ENCODE data around the gene LHFPL2. TPM values are rescaled to one million over a fixed set of nuclear protein-coding genes. Genes with fewer than 3 reads are reported as not detected.
A peak's percentile ranks its signal among the peaks of the same experiment; 100 is the strongest.

The LHFPL2 gene
- total and polyA plus RNA-seq, 2 experiments from 2014 or later: 10.6 to 50.8 TPM

DNA sequence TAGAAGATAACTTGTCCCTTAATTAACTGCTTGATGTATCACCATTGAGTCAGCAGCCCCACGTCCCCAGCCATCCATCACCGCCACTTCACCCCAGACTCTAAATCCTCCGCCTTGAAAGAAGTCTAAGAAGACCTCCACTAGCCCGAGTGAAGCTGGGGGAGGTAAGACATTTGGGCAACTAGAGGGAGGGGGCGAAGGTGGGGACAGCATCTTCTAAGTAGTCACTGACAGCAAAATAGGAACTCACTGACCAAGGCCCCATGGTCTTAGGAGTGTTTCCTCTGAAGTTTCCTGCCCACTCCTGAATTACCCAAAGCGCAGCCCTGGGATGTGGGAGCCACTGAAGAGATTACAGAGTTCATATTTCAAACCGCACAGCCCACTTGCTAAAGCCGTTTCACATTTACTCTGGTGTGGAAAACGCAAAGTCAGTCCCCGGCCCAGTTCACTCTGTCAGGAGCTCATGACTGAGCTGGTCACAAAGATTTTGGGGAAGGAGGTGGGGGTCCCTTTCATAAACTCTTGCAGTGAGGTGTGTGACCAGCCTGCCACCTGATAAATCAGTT lies 107.4 kb downstream of the LHFPL2 start:
- peak overlapping the region; percentile 34 for H3K27ac Mint-ChIP-seq
- Histone ChIP-seq H4K20me1 (replicated peaks; ENCODE audit: insufficient read depth) (peaks cover 3% of the 10 kb centered on the region; the same call in 1 of the 2 replicates), H3K4me3 (no peak overlapping the region), H3K27ac (ENCODE audit: low read depth) (0 out of 2 replicates have a peak overlapping the region, but pooled peaks have one; percentile 39), H3K9me2 (ENCODE audit: insufficient read depth) (no peaks in the 10 kb centered on the region), H3K4me2 (no peak overlapping the region), H2AFZ (no peak overlapping the region), H3K27me3 (ENCODE audit: insufficient read depth) (no peaks in the 10 kb centered on the region), H3K79me2 (replicated peaks; ENCODE audit: insufficient read depth) (peaks cover 15% of the 10 kb centered on the region), H3F3A (replicated peaks; ENCODE audit: low read depth) (0 out of 2 replicates have a peak, but pooled peaks cover 4% of the 10 kb centered on the region), H3K4me1 (ENCODE audit: insufficient read depth) (peaks cover 16% of the 10 kb centered on the region), H3K36me3 (ENCODE audit: insufficient read depth) (no peaks in the 10 kb centered on the region)
- H3K36me3 Mint-ChIP-seq (ENCODE audit: low read depth): peaks cover 17% of the 10 kb centered on the region
- no peak overlapping the region for H3K4me3 Mint-ChIP-seq
- DNase-seq (ENCODE audit: low spot score) (no peak), ATAC-seq (no peak)
- H3K27me3 Mint-ChIP-seq (ENCODE audit: insufficient read depth, low read depth, poor library complexity): peaks cover 5% of the 10 kb centered on the region
- H3K4me1 Mint-ChIP-seq: peaks cover 58% of the 10 kb centered on the region
- no peaks in the 10 kb centered on the region for H3K9me3 Mint-ChIP-seq
- TF ChIP-seq ZNF331 (CRISPR knock-in tag; IDR thresholded peaks at IDR 0.05; ENCODE audit: low read depth) (no peak), CREB1 (CRISPR knock-in tag; IDR thresholded peaks at IDR 0.05; ENCODE audit: low read depth) (no peak), STAT1 (IDR thresholded peaks at IDR 0.05; ENCODE audit: unreplicated experiment) (no peak), EZH2phosphoT487 (IDR thresholded peaks at IDR 0.05; ENCODE audit: unreplicated experiment) (no peak), ZNF114 (CRISPR knock-in tag; IDR thresholded peaks at IDR 0.05) (no peak), JUNB (IDR thresholded peaks at IDR 0.05; ENCODE audit: unreplicated experiment) (no peak), EZH2 (IDR thresholded peaks at IDR 0.05; ENCODE audit: low read depth, unreplicated experiment) (no peak), POLR2AphosphoS5 (IDR thresholded peaks at IDR 0.05; ENCODE audit: low read depth) (no peak), NANOG (IDR thresholded peaks at IDR 0.05; ENCODE audit: borderline replicate concordance) (no peak), ETS1 (IDR thresholded peaks at IDR 0.05) (no peak), CTCF (conservative IDR thresholded peaks at IDR 0.05; ENCODE audit: low read depth in 2 of 2) (no peak), ZNF462 (CRISPR knock-in tag; IDR thresholded peaks at IDR 0.05) (no peak)
- TF ChIP-seq, protein P1, sequence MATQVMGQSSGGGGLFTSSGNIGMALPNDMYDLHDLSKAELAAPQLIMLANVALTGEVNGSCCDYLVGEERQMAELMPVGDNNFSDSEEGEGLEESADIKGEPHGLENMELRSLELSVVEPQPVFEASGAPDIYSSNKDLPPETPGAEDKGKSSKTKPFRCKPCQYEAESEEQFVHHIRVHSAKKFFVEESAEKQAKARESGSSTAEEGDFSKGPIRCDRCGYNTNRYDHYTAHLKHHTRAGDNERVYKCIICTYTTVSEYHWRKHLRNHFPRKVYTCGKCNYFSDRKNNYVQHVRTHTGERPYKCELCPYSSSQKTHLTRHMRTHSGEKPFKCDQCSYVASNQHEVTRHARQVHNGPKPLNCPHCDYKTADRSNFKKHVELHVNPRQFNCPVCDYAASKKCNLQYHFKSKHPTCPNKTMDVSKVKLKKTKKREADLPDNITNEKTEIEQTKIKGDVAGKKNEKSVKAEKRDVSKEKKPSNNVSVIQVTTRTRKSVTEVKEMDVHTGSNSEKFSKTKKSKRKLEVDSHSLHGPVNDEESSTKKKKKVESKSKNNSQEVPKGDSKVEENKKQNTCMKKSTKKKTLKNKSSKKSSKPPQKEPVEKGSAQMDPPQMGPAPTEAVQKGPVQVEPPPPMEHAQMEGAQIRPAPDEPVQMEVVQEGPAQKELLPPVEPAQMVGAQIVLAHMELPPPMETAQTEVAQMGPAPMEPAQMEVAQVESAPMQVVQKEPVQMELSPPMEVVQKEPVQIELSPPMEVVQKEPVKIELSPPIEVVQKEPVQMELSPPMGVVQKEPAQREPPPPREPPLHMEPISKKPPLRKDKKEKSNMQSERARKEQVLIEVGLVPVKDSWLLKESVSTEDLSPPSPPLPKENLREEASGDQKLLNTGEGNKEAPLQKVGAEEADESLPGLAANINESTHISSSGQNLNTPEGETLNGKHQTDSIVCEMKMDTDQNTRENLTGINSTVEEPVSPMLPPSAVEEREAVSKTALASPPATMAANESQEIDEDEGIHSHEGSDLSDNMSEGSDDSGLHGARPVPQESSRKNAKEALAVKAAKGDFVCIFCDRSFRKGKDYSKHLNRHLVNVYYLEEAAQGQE (IDR thresholded peaks at IDR 0.05; ENCODE audit: unreplicated experiment): no peak
